ENCODE results near the gene ASS1.
"Not testable (repeated sequence)": the region's sequence is repeated elsewhere in the genome, so short reads cannot be mapped to it uniquely, and the experiment has no call there.

The ASS1 gene

GRCh38 chr9:130444565-130445221, at the start of gene ASS1:
Gene ASS1 (plus strand): TSS chr9:130444961. CDS start chr9:130452229, 7,268 bp downstream.
- peak; percentile 54 to 83 for DNase-seq

GRCh38 chr9:130395810-130396435, 48.8 kb upstream of the ASS1 start:
- DNase-seq, result no peak

- no peak for DNase-seq
Measured at GRCh38 chr9:130396581-130396980, 48.2 kb upstream of the ASS1 start.

GRCh38 chr9:130398487-130399240, 46.1 kb upstream of the ASS1 start:
- DNase-seq, result no peak

GRCh38 chr9:130399768-130400167, 45.0 kb upstream of the ASS1 start:
- no peak for DNase-seq

- no peak for DNase-seq
Measured at GRCh38 chr9:130400870-130401269, 43.9 kb upstream of the ASS1 start.

GRCh38 chr9:130401742-130402141, 43.0 kb upstream of the ASS1 start:
- DNase-seq, result not testable (repeated sequence)

- no peak for DNase-seq
Measured at GRCh38 chr9:130402243-130402642, 42.5 kb upstream of the ASS1 start.

GRCh38 chr9:130402645-130403440, 41.9 kb upstream of the ASS1 start:
- no peak for DNase-seq

- DNase-seq, result no peak
Measured at GRCh38 chr9:130405657-130406257, 39.0 kb upstream of the ASS1 start.

- no peak for DNase-seq
Measured at GRCh38 chr9:130406278-130406895, 38.4 kb upstream of the ASS1 start.

- DNase-seq, result no peak
Measured at GRCh38 chr9:130407916-130408663, 36.7 kb upstream of the ASS1 start.

- no peak for DNase-seq
Measured at GRCh38 chr9:130408669-130409068, 36.1 kb upstream of the ASS1 start.

GRCh38 chr9:130409246-130409645, 35.5 kb upstream of the ASS1 start:
- no peak for DNase-seq

GRCh38 chr9:130410443-130410842, 34.3 kb upstream of the ASS1 start:
- no peak for DNase-seq

- no peak for DNase-seq
Measured at GRCh38 chr9:130411566-130411915, 33.2 kb upstream of the ASS1 start.

GRCh38 chr9:130414081-130414731, 30.6 kb upstream of the ASS1 start:
- DNase-seq, result no peak

- DNase-seq, result no peak
Measured at GRCh38 chr9:130414910-130415746, 29.6 kb upstream of the ASS1 start.

GRCh38 chr9:130417602-130418001, 27.2 kb upstream of the ASS1 start:
- no peak for DNase-seq

GRCh38 chr9:130418776-130419175, 26.0 kb upstream of the ASS1 start:
- DNase-seq, result no peak

Measured in NCI-H1930 (cell line).